HepG2 (cell line): Measurements from ENCODE around the gene FCRLA. TPM values are rescaled to one million over a fixed set of nuclear protein-coding genes. Genes with fewer than 3 reads are reported as not detected.

Experiments
- ATAC-seq: fragments of 200-7000 bp; cut with Tn5 transposase; 3 replicates; pipeline ENCODE4 v1.9.1; 2020; ENCODE audit warnings: mild to moderate bottlenecking, moderate library complexity
- BruUV-seq: library from RNA; stranded (reverse); fragments of 400-500 nt; replicated peaks from 2 replicates; lab custom pipeline; 2021; lab: Mats Ljungman, UMichigan
- CTCF ChIA-PET: fragments of 300-600 bp; formaldehyde crosslinking; extraction: SDS; loops from one replicate; lab custom pipeline; 2021; ENCODE audit warnings: low total read pairs, inconsistent platforms, low intra/inter-chr PET ratio; lab: Yijun Ruan, JAX
- POLR2A ChIA-PET: fragments of 350-600 bp; sonication (Branson Sonifier 250); formaldehyde crosslinking; loops from one replicate; lab custom pipeline; 2020; ENCODE audit warnings: antibody characterized with exemption, inconsistent platforms; lab: Yijun Ruan, JAX
- DNase-seq: peaks from one replicate; pipeline ENCODE4 v3.0.0-alpha.2; 2015; ENCODE audit warnings: low spot score
- FAIRE-seq: peaks from 3 replicates; lab custom pipeline; 2011; peaks lifted over from hg19 to GRCh38; lab: Jason Lieb, UNC
- H2AFZ ChIP-seq: one replicate; pipeline ENCODE4 v1.6.1; 2011; ENCODE audit warnings: low read length, inconsistent platforms
- H3K27ac ChIP-seq: fragments of 300-600 bp; 3 replicates; pipeline ENCODE4 v1.8.0; 2011; ENCODE audit warnings: mixed run types, mild to moderate bottlenecking, mixed read lengths, low read length, inconsistent platforms; ENCODE audit not compliant: insufficient read depth; ENCODE audit errors: extremely low read length
- H3K27me3 ChIP-seq, 2 experiments: fragments of 200-600 bp in 1 of 2; 2 replicates in 1 of 2; 3 replicates in 1 of 2; pipeline versions ENCODE4 v1.6.0 to v1.8.0; 2011; ENCODE audit warnings: low read length in 2 of 2, mild to moderate bottlenecking in 2 of 2, moderate library complexity in 2 of 2, inconsistent platforms in 1 of 2; ENCODE audit not compliant: insufficient read depth in 2 of 2, control insufficient read depth in 1 of 2
- H3K36me3 ChIP-seq, 2 experiments: fragments of 200-600 bp in 1 of 2; replicated peaks in 1 of 2; 2 replicates in 1 of 2; 3 replicates in 1 of 2; pipeline versions ENCODE4 v1.5.1 to v1.8.0; 2011; ENCODE audit warnings: low read length in 2 of 2, inconsistent platforms in 1 of 2; ENCODE audit not compliant: insufficient read depth in 2 of 2, control insufficient read depth in 1 of 2
- H3K4me1 ChIP-seq: 2 replicates; pipeline ENCODE4 v1.5.1; 2012; ENCODE audit warnings: low read length, inconsistent platforms; ENCODE audit not compliant: insufficient read depth
- H3K4me2 ChIP-seq: 2 replicates; pipeline ENCODE4 v1.6.0; 2011; ENCODE audit warnings: low read depth, low read length, inconsistent platforms
- H3K4me3 ChIP-seq, 3 experiments: fragments of 200-600 bp in 1 of 3; sonication (generic), shearing (Covaris generic) in 1 of 3; replicated peaks in 1 of 3; 2 replicates each; pipeline ENCODE4 v1.5.1; 2011 to 2016; ENCODE audit warnings: low read length in 3 of 3, inconsistent platforms in 2 of 3, low read depth in 2 of 3, mild to moderate bottlenecking in 2 of 3, control low read depth in 1 of 3, mixed read lengths in 1 of 3; ENCODE audit not compliant: insufficient read depth in 1 of 3
- H3K79me2 ChIP-seq: one replicate; pipeline ENCODE4 v1.6.1; 2011; ENCODE audit warnings: low read length, inconsistent platforms; ENCODE audit not compliant: insufficient read depth
- H3K9ac ChIP-seq: 2 replicates; pipeline ENCODE4 v1.6.0; 2011; ENCODE audit warnings: mild to moderate bottlenecking, low read depth, low read length, inconsistent platforms; ENCODE audit not compliant: insufficient read depth
- H3K9me3 ChIP-seq: 2 replicates; pipeline ENCODE4 v1.5.1; 2012; ENCODE audit warnings: mild to moderate bottlenecking, low read length
- H4K20me1 ChIP-seq: 2 replicates; pipeline ENCODE4 v1.6.0; 2011; ENCODE audit warnings: inconsistent platforms, mild to moderate bottlenecking, low read length, moderate library complexity; ENCODE audit not compliant: insufficient read depth
- FOXC1 ChIP-seq: sonication (generic); formaldehyde crosslinking; IDR thresholded peaks from 2 replicates; pipeline ENCODE4 v1.8.0; 2022; ENCODE audit warnings: mild to moderate bottlenecking, missing genetic modification reagents, borderline replicate concordance
- HDAC1 ChIP-seq: sonication (generic); formaldehyde crosslinking; IDR thresholded peaks from 2 replicates; pipeline ENCODE4 v1.5.1; 2020; ENCODE audit warnings: mild to moderate bottlenecking, missing genetic modification reagents
- PLRG1 ChIP-seq: fragments of 450-650 bp; conservative IDR thresholded peaks from 2 replicates; pipeline ENCODE4 v1.6.1; 2016
- PTBP1 ChIP-seq: fragments of 200-400 bp; formaldehyde crosslinking; IDR thresholded peaks from 2 replicates; pipeline ENCODE4 v1.6.1; 2018; ENCODE audit warnings: low read length, low read depth; ENCODE audit not compliant: poor library complexity, severe bottlenecking
- SETDB1 ChIP-seq: sonication (generic); formaldehyde crosslinking; IDR thresholded peaks from 2 replicates; pipeline ENCODE4 v1.5.1; 2020; ENCODE audit warnings: missing genetic modification reagents, mild to moderate bottlenecking, borderline replicate concordance
- ZNF329 ChIP-seq: sonication (generic); formaldehyde crosslinking; IDR thresholded peaks from 2 replicates; pipeline ENCODE4 v1.9.0; 2021; ENCODE audit warnings: low read depth, mild to moderate bottlenecking, missing genetic modification reagents
- ZNF547 ChIP-seq: sonication (generic); formaldehyde crosslinking; IDR thresholded peaks from 2 replicates; pipeline ENCODE4 v1.5.1; 2020; ENCODE audit warnings: mild to moderate bottlenecking, missing genetic modification reagents
- ZNF747 ChIP-seq: sonication (generic); formaldehyde crosslinking; IDR thresholded peaks from 2 replicates; pipeline ENCODE4 v1.8.1; 2023; ENCODE audit warnings: missing genetic modification reagents, mild to moderate bottlenecking, borderline replicate concordance
- ZNF841 ChIP-seq: sonication (generic); formaldehyde crosslinking; IDR thresholded peaks from 2 replicates; pipeline ENCODE4 v1.8.1; 2023; ENCODE audit warnings: missing genetic modification reagents, borderline replicate concordance
- WGBS: methylation state at CpG from one replicate; pipeline ENCODE4 v1.1.6; 2017; ENCODE audit warnings: low lambda C conversion rate; 5-methylcytosine and 5-hydroxymethylcytosine counted together
- in situ Hi-C: cut with HindIII; loops from 2 replicates; pipeline ENCODE4 v1.10.0; 2017; ENCODE audit warnings: low pct_unique_long_range_greater_than_20kb; ENCODE audit not compliant: extremely low pct_ligation_motif_present
- intact Hi-C: fragments of 100-400 bp; cut with micrococcal nuclease; formaldehyde crosslinking; loops from one replicate; pipeline ENCODE4 v1.10.0; 2022; ENCODE audit not compliant: unreplicated experiment
- polyA plus RNA-seq, 8 experiments: library from polyadenylated mRNA; depleted of rRNA in 3 of 8; stranded (reverse) in 7 of 8; unstranded in 1 of 8; fragments of >200 nt; fragmentation: Illumina TruSeq in 4 of 8; extraction: Trizol in 4 of 8; gene quantifications; 2 replicates each; pipeline versions ENCODE4 v1.2.1 to v1.2.3, GENCODE V29; 2011 to 2016; ENCODE audit warnings: low read depth in 4 of 8, missing spikeins in 1 of 8, mixed read lengths in 1 of 8; ENCODE audit not compliant: insufficient read depth in 1 of 8
- total RNA-seq, 5 experiments: library from RNA; depleted of rRNA; stranded (reverse); fragments of >200 nt; fragmentation: Illumina TruSeq; extraction: Trizol; gene quantifications; 2 replicates each; pipeline ENCODE4 v1.2.3, GENCODE V29; 2016; ENCODE audit warnings: low read depth in 1 of 5
- TF ChIP-seq, protein P1 (sequence below): sonication (generic); formaldehyde crosslinking; IDR thresholded peaks from 2 replicates; pipeline ENCODE4 v1.5.0; 2020; ENCODE audit warnings: missing genetic modification reagents, mild to moderate bottlenecking, borderline replicate concordance
- TF ChIP-seq, protein P2 (sequence below): sonication (generic); formaldehyde crosslinking; conservative IDR thresholded peaks from 2 replicates; pipeline ENCODE4 v1.8.0; 2022; ENCODE audit warnings: missing genetic modification reagents
- TF ChIP-seq, protein P3 (sequence below): sonication (generic); formaldehyde crosslinking; IDR thresholded peaks from 2 replicates; pipeline ENCODE4 v1.4.0; 2020; ENCODE audit warnings: missing genetic modification reagents
- TF ChIP-seq, protein P4 (sequence below): sonication (generic); formaldehyde crosslinking; IDR thresholded peaks from 2 replicates; pipeline ENCODE4 v1.5.0; 2020; ENCODE audit warnings: missing genetic modification reagents
- TF ChIP-seq, protein P5 (sequence below): sonication (generic); formaldehyde crosslinking; IDR thresholded peaks from 2 replicates; pipeline ENCODE4 v1.9.0; 2021; ENCODE audit warnings: missing genetic modification reagents, borderline replicate concordance
- TF ChIP-seq, protein P6 (sequence below): sonication (generic); formaldehyde crosslinking; IDR thresholded peaks from 2 replicates; pipeline ENCODE4 v1.5.0; 2020; ENCODE audit warnings: missing genetic modification reagents

FCRLA gene
- total and polyA plus RNA-seq, 2 of the 13 experiments (the other 11 are each of a cell fraction or from before 2014, with no cell fraction given), result not detected

DNA sequence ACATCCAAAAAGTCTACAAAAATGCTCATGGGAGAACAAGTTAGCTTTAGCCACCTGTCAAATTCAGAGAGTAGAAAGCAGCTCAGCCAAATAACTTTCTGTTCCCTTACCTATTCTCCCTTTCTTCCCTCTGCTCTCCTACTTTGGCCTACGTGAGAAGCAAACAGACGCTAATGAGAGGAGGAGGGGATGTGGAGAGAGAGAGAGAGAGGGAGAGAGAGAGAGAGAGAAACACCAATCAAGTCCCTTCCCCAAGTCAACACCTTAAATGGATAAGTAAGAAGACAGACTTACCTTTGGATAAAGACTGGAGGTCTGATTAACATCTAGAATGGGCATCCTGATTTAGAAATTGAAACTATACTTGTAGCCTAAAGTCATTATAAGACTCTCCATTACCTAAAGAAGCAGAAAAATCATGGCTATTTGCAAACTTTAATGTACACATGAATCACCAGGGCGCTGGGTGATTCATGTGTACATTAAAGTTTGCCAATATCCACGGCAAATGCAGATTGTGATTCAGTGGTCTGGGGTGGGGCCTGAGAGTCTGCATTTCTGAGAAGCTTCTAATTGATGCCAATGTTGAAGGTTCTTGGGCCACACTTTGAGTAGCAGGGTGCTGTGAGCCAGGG, 29.4 kb downstream of the FCRLA start:
- intact Hi-C loops, result no loop called here

More for the DNA sequence above, 29.4 kb downstream of the FCRLA start:
- Histone ChIP-seq H3K4me3 (no peak overlapping the region), H3K27me3 (peaks cover 0 to 8% of the 10 kb centered on the region in 2 experiments; a peak in 3 of 5 replicates), H3K36me3 (no peaks in the 10 kb centered on the region), H4K20me1 (no peaks in the 10 kb centered on the region), H3K9me3 (no peaks in the 10 kb centered on the region), H3K79me2 (no peaks in the 10 kb centered on the region), H3K4me2 (no peak overlapping the region), H3K27ac (no peak overlapping the region), H3K4me1 (no peaks in the 10 kb centered on the region), H3K9ac (no peak overlapping the region), H2AFZ (no peak overlapping the region)
- TF ChIP-seq ZNF547 (CRISPR knock-in tag) (no peak), PLRG1 (no peak), FOXC1 (no peak), SETDB1 (no peak), ZNF747 (no peak), ZNF841 (CRISPR knock-in tag) (no peak), HDAC1 (CRISPR knock-in tag) (no peak), PTBP1 (no peak), ZNF329 (no peak)
- TF ChIP-seq, protein P1, sequence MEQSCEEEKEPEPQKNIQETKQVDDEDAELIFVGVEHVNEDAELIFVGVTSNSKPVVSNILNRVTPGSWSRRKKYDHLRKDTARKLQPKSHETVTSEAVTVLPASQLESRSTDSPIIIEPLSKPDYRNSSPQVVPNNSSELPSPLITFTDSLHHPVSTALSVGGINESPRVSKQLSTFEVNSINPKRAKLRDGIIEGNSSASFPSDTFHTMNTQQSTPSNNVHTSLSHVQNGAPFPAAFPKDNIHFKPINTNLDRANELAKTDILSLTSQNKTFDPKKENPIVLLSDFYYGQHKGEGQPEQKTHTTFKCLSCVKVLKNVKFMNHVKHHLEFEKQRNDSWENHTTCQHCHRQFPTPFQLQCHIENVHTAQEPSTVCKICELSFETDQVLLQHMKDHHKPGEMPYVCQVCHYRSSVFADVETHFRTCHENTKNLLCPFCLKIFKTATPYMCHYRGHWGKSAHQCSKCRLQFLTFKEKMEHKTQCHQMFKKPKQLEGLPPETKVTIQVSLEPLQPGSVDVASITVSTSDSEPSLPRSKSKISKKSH (CRISPR knock-in tag), result no peak
- TF ChIP-seq, protein P2, sequence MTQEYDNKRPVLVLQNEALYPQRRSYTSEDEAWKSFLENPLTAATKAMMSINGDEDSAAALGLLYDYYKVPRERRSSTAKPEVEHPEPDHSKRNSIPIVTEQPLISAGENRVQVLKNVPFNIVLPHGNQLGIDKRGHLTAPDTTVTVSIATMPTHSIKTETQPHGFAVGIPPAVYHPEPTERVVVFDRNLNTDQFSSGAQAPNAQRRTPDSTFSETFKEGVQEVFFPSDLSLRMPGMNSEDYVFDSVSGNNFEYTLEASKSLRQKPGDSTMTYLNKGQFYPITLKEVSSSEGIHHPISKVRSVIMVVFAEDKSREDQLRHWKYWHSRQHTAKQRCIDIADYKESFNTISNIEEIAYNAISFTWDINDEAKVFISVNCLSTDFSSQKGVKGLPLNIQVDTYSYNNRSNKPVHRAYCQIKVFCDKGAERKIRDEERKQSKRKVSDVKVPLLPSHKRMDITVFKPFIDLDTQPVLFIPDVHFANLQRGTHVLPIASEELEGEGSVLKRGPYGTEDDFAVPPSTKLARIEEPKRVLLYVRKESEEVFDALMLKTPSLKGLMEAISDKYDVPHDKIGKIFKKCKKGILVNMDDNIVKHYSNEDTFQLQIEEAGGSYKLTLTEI (CRISPR knock-in tag), result no peak
- TF ChIP-seq, protein P3, sequence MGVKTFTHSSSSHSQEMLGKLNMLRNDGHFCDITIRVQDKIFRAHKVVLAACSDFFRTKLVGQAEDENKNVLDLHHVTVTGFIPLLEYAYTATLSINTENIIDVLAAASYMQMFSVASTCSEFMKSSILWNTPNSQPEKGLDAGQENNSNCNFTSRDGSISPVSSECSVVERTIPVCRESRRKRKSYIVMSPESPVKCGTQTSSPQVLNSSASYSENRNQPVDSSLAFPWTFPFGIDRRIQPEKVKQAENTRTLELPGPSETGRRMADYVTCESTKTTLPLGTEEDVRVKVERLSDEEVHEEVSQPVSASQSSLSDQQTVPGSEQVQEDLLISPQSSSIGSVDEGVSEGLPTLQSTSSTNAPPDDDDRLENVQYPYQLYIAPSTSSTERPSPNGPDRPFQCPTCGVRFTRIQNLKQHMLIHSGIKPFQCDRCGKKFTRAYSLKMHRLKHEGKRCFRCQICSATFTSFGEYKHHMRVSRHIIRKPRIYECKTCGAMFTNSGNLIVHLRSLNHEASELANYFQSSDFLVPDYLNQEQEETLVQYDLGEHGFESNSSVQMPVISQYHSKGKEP, result no peak
- TF ChIP-seq, protein P4, sequence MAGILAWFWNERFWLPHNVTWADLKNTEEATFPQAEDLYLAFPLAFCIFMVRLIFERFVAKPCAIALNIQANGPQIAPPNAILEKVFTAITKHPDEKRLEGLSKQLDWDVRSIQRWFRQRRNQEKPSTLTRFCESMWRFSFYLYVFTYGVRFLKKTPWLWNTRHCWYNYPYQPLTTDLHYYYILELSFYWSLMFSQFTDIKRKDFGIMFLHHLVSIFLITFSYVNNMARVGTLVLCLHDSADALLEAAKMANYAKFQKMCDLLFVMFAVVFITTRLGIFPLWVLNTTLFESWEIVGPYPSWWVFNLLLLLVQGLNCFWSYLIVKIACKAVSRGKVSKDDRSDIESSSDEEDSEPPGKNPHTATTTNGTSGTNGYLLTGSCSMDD (CRISPR knock-in tag), result no peak
- TF ChIP-seq, protein P5, sequence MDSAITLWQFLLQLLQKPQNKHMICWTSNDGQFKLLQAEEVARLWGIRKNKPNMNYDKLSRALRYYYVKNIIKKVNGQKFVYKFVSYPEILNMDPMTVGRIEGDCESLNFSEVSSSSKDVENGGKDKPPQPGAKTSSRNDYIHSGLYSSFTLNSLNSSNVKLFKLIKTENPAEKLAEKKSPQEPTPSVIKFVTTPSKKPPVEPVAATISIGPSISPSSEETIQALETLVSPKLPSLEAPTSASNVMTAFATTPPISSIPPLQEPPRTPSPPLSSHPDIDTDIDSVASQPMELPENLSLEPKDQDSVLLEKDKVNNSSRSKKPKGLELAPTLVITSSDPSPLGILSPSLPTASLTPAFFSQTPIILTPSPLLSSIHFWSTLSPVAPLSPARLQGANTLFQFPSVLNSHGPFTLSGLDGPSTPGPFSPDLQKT (CRISPR knock-in tag), result no peak
- TF ChIP-seq, protein P6, sequence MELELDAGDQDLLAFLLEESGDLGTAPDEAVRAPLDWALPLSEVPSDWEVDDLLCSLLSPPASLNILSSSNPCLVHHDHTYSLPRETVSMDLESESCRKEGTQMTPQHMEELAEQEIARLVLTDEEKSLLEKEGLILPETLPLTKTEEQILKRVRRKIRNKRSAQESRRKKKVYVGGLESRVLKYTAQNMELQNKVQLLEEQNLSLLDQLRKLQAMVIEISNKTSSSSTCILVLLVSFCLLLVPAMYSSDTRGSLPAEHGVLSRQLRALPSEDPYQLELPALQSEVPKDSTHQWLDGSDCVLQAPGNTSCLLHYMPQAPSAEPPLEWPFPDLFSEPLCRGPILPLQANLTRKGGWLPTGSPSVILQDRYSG, result no peak
- CTCF ChIA-PET, result no interaction called here
- in situ Hi-C loops, result no loop called here
- FAIRE-seq, result no peak
- POLR2A ChIA-PET, result interaction anchor here (1.0 kb wide), 1 partner anchor 10 kb away, joined by 3 read pairs; no protein-coding TSS in a partner anchor
- no TSS peak for BruUV-seq
- ATAC-seq, result no peak
- WGBS, result 0% methylated on average over 4 of the region's 4 CpGs
- DNase-seq, result no peak
